SK-N-SH (cell line): ENCODE data around the gene FSTL5. TPM values are rescaled to one million over a fixed set of nuclear protein-coding genes. Genes with fewer than 3 reads are reported as not detected.

Experiments used
- CTCF ChIA-PET: fragments of 300-600, 350-600 bp; formaldehyde crosslinking; extraction: SDS; loops from one replicate; lab custom pipeline; 2021; lab: Yijun Ruan, JAX
- POLR2A ChIA-PET: fragments of 350-600 bp; sonication (Branson Sonifier 250); formaldehyde crosslinking; extraction: SDS; loops from one replicate; lab custom pipeline; 2020; ENCODE audit warnings: antibody characterized with exemption, inconsistent platforms; lab: Yijun Ruan, JAX
- DNase-seq: peaks from one replicate; pipeline ENCODE4 v3.0.0; 2012
- H2AFZ ChIP-seq: fragments of 200-600 bp; sonication (generic); 2 replicates; pipeline ENCODE4 v1.8.1; 2016; ENCODE audit warnings: antibody characterized with exemption, mild to moderate bottlenecking, low read depth
- H3F3A ChIP-seq: fragments of 200-600 bp; sonication (generic); replicated peaks from 2 replicates; pipeline ENCODE3; 2016; ENCODE audit warnings: antibody characterized with exemption, mild to moderate bottlenecking; ENCODE audit not compliant: insufficient read depth
- H3K27ac ChIP-seq, 2 experiments: fragments of 200-500 bp in 1 of 2; fragments of 200-600 bp in 1 of 2; sonication (Bioruptor generic) in 1 of 2; sonication (generic), shearing (Covaris generic) in 1 of 2; 2 replicates each; pipeline versions ENCODE4 v1.5.1 to v1.6.1; 2014 to 2016; ENCODE audit warnings: low read depth in 2 of 2, inconsistent platforms in 1 of 2, low read length in 1 of 2, mild to moderate bottlenecking in 1 of 2, mixed read lengths in 1 of 2
- H3K27me3 ChIP-seq: fragments of 200-600 bp; sonication (generic), shearing (Covaris generic); 2 replicates; pipeline ENCODE4 v1.6.1; 2016; ENCODE audit warnings: mixed run types; ENCODE audit not compliant: insufficient read depth
- H3K36me3 ChIP-seq, 2 experiments: fragments of 200-500 bp in 1 of 2; fragments of 200-600 bp in 1 of 2; sonication (Bioruptor generic) in 1 of 2; sonication (generic) in 1 of 2; replicated peaks in 1 of 2; 2 replicates each; pipeline versions ENCODE3 to v1.5.1; 2014 to 2016; ENCODE audit warnings: low read length in 1 of 2, mild to moderate bottlenecking in 1 of 2; ENCODE audit not compliant: insufficient read depth in 2 of 2, control insufficient read depth in 1 of 2
- H3K4me1 ChIP-seq, 2 experiments: fragments of 200-500 bp in 1 of 2; fragments of 200-600 bp in 1 of 2; sonication (Bioruptor generic) in 1 of 2; sonication (generic), shearing (Covaris generic) in 1 of 2; 2 replicates each; pipeline versions ENCODE4 v1.5.1 to v1.6.1; 2014 to 2016; ENCODE audit warnings: low read depth in 1 of 2, low read length in 1 of 2, mixed run types in 1 of 2; ENCODE audit not compliant: insufficient read depth in 2 of 2, control insufficient read depth in 1 of 2
- H3K4me2 ChIP-seq: fragments of 200-600 bp; sonication (generic), shearing (Covaris generic); 2 replicates; pipeline ENCODE4 v1.6.1; 2017; ENCODE audit warnings: mixed run types
- H3K4me3 ChIP-seq, 2 experiments: fragments of 200-500 bp in 1 of 2; fragments of 200-600 bp in 1 of 2; sonication (Bioruptor generic) in 1 of 2; sonication (generic), shearing (Covaris generic) in 1 of 2; 2 replicates each; pipeline versions ENCODE4 v1.5.1 to v1.8.1; 2014 to 2016; ENCODE audit warnings: low read depth in 2 of 2, inconsistent platforms in 1 of 2, low read length in 1 of 2, mild to moderate bottlenecking in 1 of 2, mixed read lengths in 1 of 2, moderate library complexity in 1 of 2
- H3K79me2 ChIP-seq: fragments of 200-600 bp; sonication (generic); 2 replicates; pipeline ENCODE4 v1.8.1; 2017; ENCODE audit warnings: mild to moderate bottlenecking; ENCODE audit not compliant: insufficient read depth
- H3K9ac ChIP-seq: fragments of 200-600 bp; sonication (generic); 2 replicates; pipeline ENCODE4 v1.6.1; 2017; ENCODE audit warnings: mixed run types
- H3K9me2 ChIP-seq: fragments of 200-600 bp; sonication (generic); 2 replicates; pipeline ENCODE4 v1.6.1; 2017; ENCODE audit warnings: mixed run types
- H3K9me3 ChIP-seq: fragments of 200-600 bp; sonication (generic); 2 replicates; pipeline ENCODE4 v1.6.1; 2017; ENCODE audit warnings: mixed run types, mild to moderate bottlenecking, moderate library complexity
- H4K20me1 ChIP-seq: fragments of 200-600 bp; sonication (generic); 2 replicates; pipeline ENCODE4 v1.6.1; 2017; ENCODE audit warnings: mild to moderate bottlenecking, mixed run types; ENCODE audit not compliant: insufficient read depth
- ELF1 ChIP-seq: IDR thresholded peaks from 2 replicates; pipeline ENCODE4 v1.4.0; 2012
- EP300 ChIP-seq, 2 experiments: IDR thresholded peaks; 2 replicates each; pipeline versions ENCODE4 v1.4.0 to v1.6.1; 2012; ENCODE audit warnings: borderline replicate concordance in 1 of 2, low read depth in 1 of 2, low read length in 1 of 2
- FOXJ3 ChIP-seq: sonication (generic); formaldehyde crosslinking; IDR thresholded peaks from 2 replicates; pipeline ENCODE4 v1.5.1; 2020; ENCODE audit warnings: mild to moderate bottlenecking, missing genetic modification reagents
- GATA2 ChIP-seq: sonication (generic); formaldehyde crosslinking; IDR thresholded peaks from 2 replicates; pipeline ENCODE4 v1.5.0; 2020; ENCODE audit warnings: mild to moderate bottlenecking, missing genetic modification reagents
- IRF3 ChIP-seq: fragments of 150-350 bp; IDR thresholded peaks from 2 replicates; pipeline ENCODE4 v1.6.1; 2016; ENCODE audit warnings: mild to moderate bottlenecking, low read depth, low read length
- MEF2A ChIP-seq: IDR thresholded peaks from 2 replicates; pipeline ENCODE4 v1.4.0; 2012; ENCODE audit warnings: low read depth, borderline replicate concordance
- NRF1 ChIP-seq: IDR thresholded peaks from 2 replicates; pipeline ENCODE4 v1.6.1; 2012; ENCODE audit warnings: low read depth, mild to moderate bottlenecking, low read length
- POLR2AphosphoS5 ChIP-seq: IDR thresholded peaks from 2 replicates; pipeline ENCODE4 v1.6.1; 2012; ENCODE audit warnings: low read depth, low read length
- SIN3A ChIP-seq: IDR thresholded peaks from 2 replicates; pipeline ENCODE4 v1.6.1; 2012; ENCODE audit warnings: low read depth, mild to moderate bottlenecking, low read length, moderate library complexity, borderline replicate concordance
- TCF12 ChIP-seq: IDR thresholded peaks from 2 replicates; pipeline ENCODE4 v1.4.0; 2012
- USF1 ChIP-seq: IDR thresholded peaks from 2 replicates; pipeline ENCODE4 v1.4.0; 2012; ENCODE audit warnings: low read depth, borderline replicate concordance
- ZBTB33 ChIP-seq: IDR thresholded peaks from 2 replicates; pipeline ENCODE4 v1.4.0; 2012; ENCODE audit warnings: low read depth, borderline replicate concordance
- WGBS: methylation state at CpG from one replicate; pipeline ENCODE4 v1.1.6; 2017; ENCODE audit warnings: low lambda C conversion rate; 5-methylcytosine and 5-hydroxymethylcytosine counted together
- polyA plus RNA-seq, 3 experiments: library from polyadenylated mRNA; depleted of rRNA; stranded (reverse); fragments of >200 nt; gene quantifications; 2 replicates each; pipeline ENCODE4 v1.2.3, GENCODE V29; 2012

The FSTL5 gene
- polyA plus RNA-seq, 1 of the 3 experiments (the other 2 are of a cell fraction): 0.07 TPM

- Histone ChIP-seq H3K79me2 (no peaks in the 10 kb centered on the region), H4K20me1 (no peaks in the 10 kb centered on the region), H3K27me3 (no peaks in the 10 kb centered on the region), H3K27ac (peak overlapping the region in 1 of 2 experiments; percentile 53; a peak in 1 of 4 replicates), H3K9me3 (no peaks in the 10 kb centered on the region), H3K9ac (no peak overlapping the region), H3K4me3 (no peak overlapping the region), H3F3A (no peaks in the 10 kb centered on the region), H3K36me3 (no peaks in the 10 kb centered on the region), H3K9me2 (no peaks in the 10 kb centered on the region), H3K4me1 (no peaks in the 10 kb centered on the region; a peak in 1 of 4 replicates)
- ChIA-PET CTCF (no interaction called here), POLR2A (no interaction called here)
- DNase-seq: no peak
- WGBS: 17% methylated on average over 1 of the region's 1 CpG
- TF ChIP-seq ZBTB33: no peak
- TF ChIP-seq FOXJ3 (CRISPR knock-in tag): no peak
- TF ChIP-seq EP300 (IDR thresholded peaks at IDR 0.05; ENCODE audit: borderline replicate concordance in 1 of 2, low read depth in 1 of 2, low read length in 1 of 2): no peak
- TF ChIP-seq MEF2A: no peak
- TF ChIP-seq ELF1: no peak
- TF ChIP-seq NRF1: no peak
- TF ChIP-seq SIN3A: no peak
- no peak for TF ChIP-seq TCF12
- TF ChIP-seq IRF3: no peak
- TF ChIP-seq, all 33 proteins: peak for 0
- no peak overlapping the region for H2AFZ ChIP-seq
- no peak overlapping the region for H3K4me2 ChIP-seq
Observed at GRCh38 chr4:162101337-162101736, 62.5 kb downstream of the FSTL5 start.

GRCh38 chr4:162075726-162076125 lies 88.1 kb downstream of the FSTL5 start:
- no peaks in the 10 kb centered on the region for H3K36me3 ChIP-seq
- no peak for TF ChIP-seq GATA2 (CRISPR knock-in tag)
- TF ChIP-seq POLR2AphosphoS5: no peak
- TF ChIP-seq USF1: no peak
- H3K9me2 ChIP-seq: no peaks in the 10 kb centered on the region
- ChIA-PET POLR2A (no interaction called here), CTCF (interaction anchor here (1.4 kb wide), 1 partner anchor 12 kb away, joined by 3 read pairs; no protein-coding TSS in a partner anchor)
- H3K4me3 ChIP-seq: no peak overlapping the region
- H3K27me3 ChIP-seq: no peaks in the 10 kb centered on the region
- DNase-seq: no peak
- no peaks in the 10 kb centered on the region for H3K79me2 ChIP-seq
- no peak overlapping the region for H2AFZ ChIP-seq
- H3K9ac ChIP-seq: no peak overlapping the region
- no peaks in the 10 kb centered on the region for H4K20me1 ChIP-seq
- no peaks in the 10 kb centered on the region for H3F3A ChIP-seq
- no peaks in the 10 kb centered on the region; a peak in 1 of 4 replicates for H3K4me1 ChIP-seq
- no peaks in the 10 kb centered on the region for H3K9me3 ChIP-seq
- H3K4me2 ChIP-seq: no peak overlapping the region
- 63% methylated on average over 2 of the region's 2 CpGs for WGBS
- H3K27ac ChIP-seq: no peak overlapping the region
